22Rv1 (cell line): ENCODE results near the gene MEF2C.

Source experiments
- H3K27ac ChIP-seq: fragments of 450-650 bp; 2 replicates; pipeline ENCODE4 v1.5.1; 2017
- CTCF ChIP-seq: fragments of 450-650 bp; IDR thresholded peaks from 2 replicates; pipeline ENCODE4 v1.5.1; 2017; ENCODE audit warnings: mild to moderate bottlenecking
- ZFX ChIP-seq: fragments of 450-650 bp; IDR thresholded peaks from 2 replicates; pipeline ENCODE4 v1.6.1; 2017; ENCODE audit warnings: antibody characterized with exemption, borderline replicate concordance

The MEF2C gene

DNA sequence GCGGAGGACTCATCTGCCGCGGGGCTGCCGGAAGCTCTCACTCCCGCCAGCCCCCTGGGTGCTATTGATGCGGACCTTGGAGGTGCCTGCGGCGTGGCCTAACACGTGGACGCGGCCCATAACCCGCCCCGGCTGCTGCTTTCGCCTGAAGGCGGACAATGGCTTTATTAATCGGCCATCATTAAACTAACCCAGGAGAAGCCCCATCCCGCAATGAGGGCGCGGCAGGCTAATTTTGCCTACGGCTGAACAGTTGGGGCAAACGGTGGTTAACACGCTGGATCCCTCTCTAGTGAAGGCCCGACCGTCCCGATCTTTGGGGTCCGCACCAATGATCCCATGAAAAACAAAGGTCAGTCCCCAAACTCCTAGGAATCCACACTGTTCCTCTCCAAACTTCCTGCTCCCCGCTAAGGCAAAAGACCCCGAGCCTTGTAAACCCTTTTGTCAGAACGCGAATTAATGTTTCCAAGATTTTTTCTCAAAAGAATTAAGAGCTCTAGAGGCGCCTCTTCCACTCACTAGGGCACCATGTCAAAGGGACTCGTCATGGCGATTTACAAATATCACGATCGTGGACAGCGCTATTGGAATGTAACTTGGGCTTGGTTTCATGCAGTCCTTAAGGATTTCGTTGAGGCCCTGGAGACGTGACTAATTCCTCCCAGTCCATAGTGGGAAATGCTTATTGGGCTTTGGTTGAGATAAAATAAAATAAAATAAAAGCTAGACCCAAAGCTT is 193.1 kb downstream of the MEF2C start:
- H3K27ac ChIP-seq = no peak overlapping the region
- TF ChIP-seq CTCF (no peak), ZFX (no peak)

DNA sequence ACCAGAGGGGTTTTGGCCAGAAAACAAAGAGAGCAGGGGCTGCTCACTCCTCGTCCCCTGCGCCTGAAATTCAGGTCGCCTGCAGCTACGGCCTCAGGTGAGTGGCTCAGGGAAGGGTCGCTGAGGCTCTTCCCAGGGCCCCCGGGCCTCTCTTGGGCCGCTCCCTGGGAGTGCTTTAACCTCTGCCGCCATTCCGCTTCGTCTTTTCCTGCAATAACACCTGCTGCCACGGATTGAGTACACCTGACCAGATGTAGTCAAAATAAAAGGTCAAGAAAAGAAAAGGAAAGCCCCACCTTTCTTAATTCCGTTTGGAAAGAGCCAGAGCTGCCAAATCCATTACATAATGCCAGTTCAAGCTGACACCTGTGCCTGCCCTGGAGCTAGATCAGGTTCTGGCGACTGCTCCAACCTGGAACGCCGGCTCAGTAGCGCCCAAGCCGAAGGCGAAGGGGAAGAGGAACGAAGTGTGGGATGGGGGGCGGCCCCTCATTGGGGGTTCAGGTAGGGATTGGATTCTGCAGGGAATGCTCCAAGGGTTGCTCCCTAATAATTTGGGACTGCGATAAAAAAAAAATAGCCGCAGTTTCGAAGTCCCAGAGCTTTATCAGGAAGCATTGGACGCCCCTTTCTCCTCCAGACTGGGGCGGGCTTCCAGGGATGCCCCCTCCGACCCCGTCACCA is 193.9 kb downstream of the MEF2C start:
- TF ChIP-seq ZFX = no peak
- no peak for TF ChIP-seq CTCF

DNA sequence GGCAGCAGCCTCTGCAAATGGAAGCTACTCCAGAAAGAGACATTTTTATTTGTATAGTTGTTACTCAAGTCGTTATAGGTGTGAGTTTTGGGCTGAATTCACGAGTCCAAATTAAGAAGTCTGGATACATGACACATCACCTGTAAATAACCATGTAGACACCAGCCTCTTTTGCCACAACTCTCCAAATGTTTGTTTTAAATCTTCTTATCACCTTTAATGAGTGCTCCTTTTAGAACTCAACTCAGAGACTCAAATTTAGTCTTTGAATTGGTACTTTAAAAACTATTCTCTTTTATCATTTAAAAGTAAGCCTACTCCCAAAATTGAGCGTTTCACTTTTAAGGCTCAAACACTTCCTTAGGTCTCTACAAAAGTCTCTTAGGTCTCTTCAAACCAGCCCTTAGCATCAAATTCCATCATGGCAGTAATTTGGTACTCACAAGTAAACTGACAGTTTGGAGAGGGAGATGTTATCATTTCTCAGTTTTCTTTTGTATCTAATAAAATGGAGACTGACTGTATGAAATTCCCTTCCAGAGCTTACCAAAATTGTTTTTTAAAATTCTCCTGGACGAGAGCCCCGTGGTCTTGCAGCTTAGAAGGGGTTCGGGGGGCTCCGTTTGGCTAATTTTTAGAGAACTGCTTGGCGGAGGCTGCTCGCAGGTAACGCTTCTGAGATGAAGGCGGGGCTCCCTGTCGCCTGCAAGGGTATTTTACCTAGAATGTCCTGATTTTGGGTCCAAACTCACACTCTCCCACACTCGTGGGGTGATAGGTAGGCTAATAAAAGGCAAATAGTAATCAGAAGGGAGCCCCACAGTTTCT is 194.6 kb downstream of the MEF2C start:
- TF ChIP-seq ZFX = no peak
- no peak for TF ChIP-seq CTCF
- no peak overlapping the region for H3K27ac ChIP-seq

More for the DNA sequence above, 193.9 kb downstream of the MEF2C start:
- no peak overlapping the region for H3K27ac ChIP-seq

DNA sequence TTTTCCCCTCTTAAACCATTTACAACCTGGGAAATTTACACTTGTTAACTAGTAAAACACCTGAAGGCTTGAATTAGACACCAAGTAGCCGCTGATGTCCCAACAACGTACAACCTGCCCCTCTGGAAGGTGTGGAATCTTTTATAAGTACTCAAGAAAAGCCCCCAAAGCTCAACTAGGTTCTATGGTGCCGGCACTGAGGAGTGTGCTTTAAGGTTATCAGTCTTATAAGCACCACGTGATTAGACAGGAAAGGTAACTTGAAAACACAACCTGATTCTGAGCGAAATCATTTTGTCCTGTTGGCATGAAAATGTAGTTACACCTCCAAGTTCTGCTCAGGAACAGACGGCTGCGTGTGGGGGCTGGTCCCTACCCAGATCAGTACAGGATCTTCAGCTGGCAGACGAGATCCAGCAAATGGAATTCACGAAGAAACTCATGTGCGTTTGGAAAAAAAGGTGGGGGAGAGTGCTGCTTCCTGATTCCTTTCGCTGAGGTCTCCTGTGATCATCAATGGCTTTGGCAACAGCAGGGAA is 195.5 kb downstream of the MEF2C start:
- H3K27ac ChIP-seq = no peak overlapping the region
- TF ChIP-seq ZFX (no peak), CTCF (no peak)

- H3K27ac ChIP-seq = no peak overlapping the region
- TF ChIP-seq ZFX (no peak), CTCF (no peak)
These were observed 196.3 kb downstream of the MEF2C start for GRCh38 chr5:88686726-88687125.

DNA sequence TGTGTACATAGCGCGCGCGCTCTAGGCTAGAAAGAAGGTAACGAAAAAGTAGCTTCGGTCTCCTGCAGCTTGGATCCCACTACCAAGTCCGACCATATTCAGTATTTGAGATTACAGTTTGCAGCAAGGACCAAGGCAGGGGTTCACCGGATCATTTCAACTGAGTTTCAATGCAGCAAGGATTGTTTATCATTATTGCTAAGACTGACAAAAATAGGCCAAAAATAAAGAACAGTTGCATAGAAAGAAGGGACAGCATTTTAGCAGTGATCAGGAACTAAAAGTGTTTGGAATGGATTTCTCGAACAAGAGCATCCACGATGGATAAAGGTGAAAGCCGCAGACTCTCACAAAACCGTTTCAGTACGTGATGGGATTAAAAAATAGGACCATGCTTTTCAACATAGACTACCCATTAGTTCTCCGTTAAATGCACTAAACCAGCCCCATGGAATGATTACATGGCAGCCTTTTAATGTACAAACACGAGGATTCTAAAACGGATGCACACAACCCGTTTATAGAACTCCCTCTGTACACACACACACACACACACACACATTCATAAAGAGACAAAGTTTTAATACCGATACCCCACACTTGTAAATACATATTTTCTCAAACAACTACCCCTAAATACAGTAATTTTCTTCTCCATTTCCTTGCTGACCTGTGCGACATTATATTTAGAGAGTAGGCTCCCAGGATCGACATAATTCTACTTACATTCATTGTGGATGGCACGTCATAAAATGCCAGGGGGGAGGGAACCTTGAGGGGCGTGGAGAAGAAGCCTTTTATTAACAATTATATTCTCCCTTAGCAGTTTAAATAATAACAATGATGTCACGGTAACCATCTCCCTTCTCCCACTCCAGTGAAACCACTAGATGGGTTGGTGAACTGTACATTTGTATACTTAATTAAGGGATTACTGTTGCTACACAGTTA is 197.1 kb downstream of the MEF2C start:
- TF ChIP-seq CTCF = no peak
- no peak for TF ChIP-seq ZFX
- H3K27ac ChIP-seq = no peak overlapping the region
